SH-SY5Y (cell line): ENCODE results near the gene RAPGEF5.

Experiments used
- GATA2 ChIP-seq: IDR thresholded peaks from 2 replicates; pipeline ENCODE4 v1.6.1; 2011; ENCODE audit warnings: mild to moderate bottlenecking, low read depth, low read length
- GATA3 ChIP-seq: IDR thresholded peaks from 2 replicates; pipeline ENCODE4 v1.6.1; 2011; ENCODE audit warnings: low read depth, mild to moderate bottlenecking, low read length, moderate library complexity

DNA sequence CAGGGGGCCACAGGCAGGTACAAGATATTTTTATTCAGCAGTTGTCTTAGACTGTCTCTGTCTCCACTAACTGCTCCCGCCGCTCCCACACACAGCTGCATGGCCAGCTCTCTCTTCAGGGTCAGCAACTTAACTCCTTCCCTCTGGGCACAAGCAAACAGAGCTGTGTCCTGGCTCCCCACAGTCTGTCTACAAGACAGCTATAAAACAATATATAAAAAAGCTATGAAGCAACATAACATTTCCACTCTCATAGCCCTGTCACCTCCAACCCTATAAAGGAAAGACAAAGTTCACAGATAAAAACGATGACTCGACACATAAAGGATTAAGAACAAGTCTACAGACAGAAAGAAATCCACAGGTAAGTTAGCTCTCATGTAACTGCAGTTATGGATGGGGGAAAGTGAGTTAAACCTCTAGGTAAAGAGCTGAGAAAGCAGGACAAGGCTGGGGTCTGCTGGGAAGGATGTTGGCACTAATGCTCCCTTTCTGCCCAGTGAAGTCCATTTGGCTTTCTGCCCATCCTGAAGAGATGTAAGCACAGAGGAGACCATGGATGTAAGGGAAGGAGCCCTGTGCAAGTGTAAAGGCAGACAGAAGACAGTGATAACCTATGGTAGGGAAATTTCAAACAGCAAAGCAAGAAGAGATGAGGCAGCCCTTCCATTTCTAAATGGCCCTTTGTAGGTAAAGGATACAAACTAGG is 27.0 kb downstream of the RAPGEF5 start:
- TF ChIP-seq GATA3 (no peak), GATA2 (no peak)
